BLaER1 treated with 17β-estradiol and CSF1 and Interleukin-3, amounts not matched to agents 10 nM and 100 nM (cell line): ENCODE results near the gene SPATA16.
"Not testable (repeated sequence)": the region's sequence is repeated elsewhere in the genome, so short reads cannot be mapped to it uniquely, and the experiment has no call there.

Source experiments
- H3K27ac ChIP-seq, 11 experiments: shearing (Covaris generic); formaldehyde crosslinking; 2 replicates each; pipeline ENCODE4 v1.8.1; 2022
- H3K27me3 ChIP-seq, 11 experiments: shearing (Covaris generic); formaldehyde crosslinking; 2 replicates each; pipeline ENCODE4 v1.8.1; 2022
- H3K36me3 ChIP-seq, 11 experiments: shearing (Covaris generic); formaldehyde crosslinking; 2 replicates each; pipeline ENCODE4 v1.8.1; 2022
- H3K4me1 ChIP-seq, 10 experiments: shearing (Covaris generic); formaldehyde crosslinking; 2 replicates each; pipeline ENCODE4 v1.8.1; 2022
- H3K4me2 ChIP-seq, 11 experiments: shearing (Covaris generic); formaldehyde crosslinking; 2 replicates each; pipeline ENCODE4 v1.8.1; 2022
- H3K4me3 ChIP-seq, 10 experiments: shearing (Covaris generic); formaldehyde crosslinking; 2 replicates each; pipeline ENCODE4 v1.8.1; 2022
- H3K9ac ChIP-seq, 11 experiments: shearing (Covaris generic); formaldehyde crosslinking; 2 replicates each; pipeline ENCODE4 v1.8.1; 2022
- H3K9me3 ChIP-seq, 11 experiments: shearing (Covaris generic); formaldehyde crosslinking; replicated peaks in 1 of 11; 2 replicates each; pipeline ENCODE4 v1.8.1; 2022
- H4K20me1 ChIP-seq, 11 experiments: shearing (Covaris generic); formaldehyde crosslinking; 2 replicates each; pipeline ENCODE4 v1.8.1; 2022
- Cebpa-rat ChIP-seq, 11 experiments: shearing (Covaris generic); IDR thresholded peaks; 2 replicates each; pipeline ENCODE4 v1.8.1; 2022

SPATA16 gene

DNA sequence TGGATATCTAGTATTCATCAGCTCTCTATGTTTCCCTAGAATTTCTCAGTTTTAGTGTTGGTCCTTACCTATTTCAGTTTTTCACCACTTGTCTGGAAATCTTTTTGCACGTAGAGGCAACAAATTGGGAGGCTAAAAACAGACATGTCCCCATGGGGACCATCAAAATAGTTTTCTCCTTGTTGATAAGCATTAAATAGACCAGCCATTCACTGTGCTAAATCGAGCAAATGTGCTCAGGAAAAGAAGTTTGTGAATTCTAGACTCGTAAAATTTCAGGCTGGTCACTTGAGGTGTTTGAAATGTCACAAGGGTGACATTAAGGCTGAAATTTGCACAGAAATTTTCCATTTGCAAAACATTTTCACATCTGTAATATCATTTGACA lies 102.6 kb downstream of the SPATA16 start:
- Histone ChIP-seq H3K4me2 (peak overlapping the region in 6 of 11 experiments; percentile 3 to 33 (median 17); a peak in 5 of 22 replicates), H3K4me1 (peaks cover 0 to 10% (median 0%) of the 10 kb centered on the region in 10 experiments; a peak in 3 of 20 replicates), H3K4me3 (no peak overlapping the region), H3K36me3 (no peaks in the 10 kb centered on the region), H3K27me3 (no peaks in the 10 kb centered on the region), H3K9ac (no peak overlapping the region), H3K9me3 (no peaks in the 10 kb centered on the region), H3K27ac (no peak overlapping the region), H4K20me1 (no peaks in the 10 kb centered on the region)
- TF ChIP-seq Cebpa-rat (IDR thresholded peaks at IDR 0.05), result no peak

DNA sequence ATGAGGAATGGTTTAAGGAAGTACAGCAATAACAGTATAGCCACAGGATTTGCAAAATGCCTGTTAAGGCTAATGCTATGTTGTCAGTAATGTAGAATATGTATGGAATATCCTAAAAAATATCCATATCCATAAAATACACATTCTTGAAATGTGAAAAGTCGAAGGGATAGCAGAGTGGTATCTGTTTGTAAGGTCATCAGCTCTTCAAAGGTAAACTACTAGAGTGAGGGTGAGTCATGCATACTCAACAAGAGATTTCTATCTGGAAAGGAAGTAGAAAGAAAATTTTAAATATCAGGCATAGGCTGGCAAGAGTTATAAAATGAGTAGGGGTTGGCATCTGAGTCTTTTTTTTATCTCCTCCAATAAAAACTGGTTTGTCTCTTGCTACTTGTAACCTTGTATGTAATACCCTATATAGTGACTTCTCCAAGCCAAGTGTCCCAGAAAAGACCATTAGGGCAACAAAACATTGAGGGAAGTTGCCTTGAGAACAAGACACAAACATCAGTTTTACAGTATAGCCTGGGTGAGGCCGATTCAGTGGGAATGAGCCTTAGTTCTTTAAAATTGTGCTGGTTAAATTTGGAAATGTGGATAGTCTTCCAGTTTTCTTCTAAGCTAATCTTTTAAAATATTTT lies 103.1 kb downstream of the SPATA16 start:
- Histone ChIP-seq H3K27ac (no peak overlapping the region), H4K20me1 (no peaks in the 10 kb centered on the region), H3K4me3 (no peak overlapping the region), H3K4me2 (peak overlapping the region in 6 of 11 experiments; percentile 3 to 33 (median 17); a peak in 5 of 22 replicates), H3K27me3 (no peaks in the 10 kb centered on the region), H3K9me3 (no peaks in the 10 kb centered on the region), H3K9ac (no peak overlapping the region), H3K4me1 (peaks cover 0 to 10% (median 0%) of the 10 kb centered on the region in 10 experiments; a peak in 3 of 20 replicates), H3K36me3 (no peaks in the 10 kb centered on the region)
- no peak for TF ChIP-seq Cebpa-rat (IDR thresholded peaks at IDR 0.05)

DNA sequence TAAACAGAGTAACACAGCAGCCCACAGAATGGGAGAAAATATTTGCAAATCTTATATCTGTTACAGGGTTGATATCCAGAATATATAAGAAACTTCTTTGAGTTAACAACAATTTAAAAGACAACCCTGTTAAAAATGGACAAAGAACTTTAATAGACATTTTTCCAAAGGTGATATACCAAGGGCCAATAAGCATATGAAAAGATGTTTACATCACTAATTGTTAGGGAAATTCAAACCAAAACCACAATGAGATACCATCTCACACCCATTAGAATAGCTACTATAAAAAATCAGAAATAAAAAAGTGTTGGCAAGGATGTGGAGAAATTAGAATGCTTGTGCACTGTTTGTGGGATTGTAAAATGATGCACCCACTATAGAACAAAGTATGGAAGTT lies 110.8 kb downstream of the SPATA16 start:
- TF ChIP-seq Cebpa-rat (IDR thresholded peaks at IDR 0.05), result no peak
- Histone ChIP-seq H3K27ac (no peak overlapping the region), H3K4me3 (no peak overlapping the region), H3K9me3 (no peaks in the 10 kb centered on the region), H3K27me3 (no peaks in the 10 kb centered on the region), H3K9ac (no peak overlapping the region), H4K20me1 (no peaks in the 10 kb centered on the region), H3K36me3 (no peaks in the 10 kb centered on the region), H3K4me2 (no peak overlapping the region), H3K4me1 (no peaks in the 10 kb centered on the region)

GRCh38 chr3:173028351-173028750 lies 112.7 kb downstream of the SPATA16 start:
- H3K4me1 ChIP-seq, result no peaks in the 10 kb centered on the region
- no peaks in the 10 kb centered on the region for H3K9me3 ChIP-seq
- no peak for TF ChIP-seq Cebpa-rat (IDR thresholded peaks at IDR 0.05)
- no peak overlapping the region for H3K4me2 ChIP-seq
- H3K9ac ChIP-seq, result no peak overlapping the region
- no peak overlapping the region for H3K27ac ChIP-seq
- H3K36me3 ChIP-seq, result no peaks in the 10 kb centered on the region
- H3K27me3 ChIP-seq, result no peaks in the 10 kb centered on the region
- no peak overlapping the region for H3K4me3 ChIP-seq
- no peaks in the 10 kb centered on the region for H4K20me1 ChIP-seq

DNA sequence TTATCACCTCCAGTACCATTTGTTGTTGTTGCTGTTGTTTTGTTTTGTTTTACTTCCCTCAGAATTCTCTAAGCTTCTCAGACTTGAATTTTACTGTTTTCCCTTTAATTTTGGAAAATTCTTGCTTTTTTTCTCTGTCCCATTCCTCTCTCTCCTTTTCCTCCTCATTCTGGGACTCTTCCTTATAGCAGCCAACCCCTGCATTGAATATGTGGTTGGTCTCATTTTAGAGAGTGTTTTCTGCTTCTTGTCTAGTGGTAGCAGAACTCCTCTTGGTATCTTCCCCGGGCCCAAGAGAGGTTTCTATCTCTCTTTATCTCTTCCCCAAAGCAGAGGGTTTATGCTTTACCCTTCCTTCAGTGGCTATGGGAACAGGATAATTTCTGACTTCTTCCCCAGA lies 113.6 kb downstream of the SPATA16 start:
- Histone ChIP-seq H3K9me3 (no peaks in the 10 kb centered on the region), H3K4me1 (no peaks in the 10 kb centered on the region), H3K27ac (no peak overlapping the region), H3K4me3 (no peak overlapping the region), H4K20me1 (no peaks in the 10 kb centered on the region), H3K9ac (no peak overlapping the region), H3K27me3 (no peaks in the 10 kb centered on the region), H3K4me2 (no peak overlapping the region), H3K36me3 (no peaks in the 10 kb centered on the region)
- TF ChIP-seq Cebpa-rat (IDR thresholded peaks at IDR 0.05), result no peak

- Histone ChIP-seq H3K27me3 (no peaks in the 10 kb centered on the region), H3K36me3 (no peaks in the 10 kb centered on the region), H3K9me3 (no peaks in the 10 kb centered on the region), H3K4me3 (no peak overlapping the region), H3K27ac (no peak overlapping the region), H3K9ac (no peak overlapping the region), H3K4me2 (no peak overlapping the region), H3K4me1 (no peaks in the 10 kb centered on the region), H4K20me1 (no peaks in the 10 kb centered on the region)
- TF ChIP-seq Cebpa-rat (IDR thresholded peaks at IDR 0.05), result no peak
Measured at GRCh38 chr3:173025941-173026340, 115.1 kb downstream of the SPATA16 start.

DNA sequence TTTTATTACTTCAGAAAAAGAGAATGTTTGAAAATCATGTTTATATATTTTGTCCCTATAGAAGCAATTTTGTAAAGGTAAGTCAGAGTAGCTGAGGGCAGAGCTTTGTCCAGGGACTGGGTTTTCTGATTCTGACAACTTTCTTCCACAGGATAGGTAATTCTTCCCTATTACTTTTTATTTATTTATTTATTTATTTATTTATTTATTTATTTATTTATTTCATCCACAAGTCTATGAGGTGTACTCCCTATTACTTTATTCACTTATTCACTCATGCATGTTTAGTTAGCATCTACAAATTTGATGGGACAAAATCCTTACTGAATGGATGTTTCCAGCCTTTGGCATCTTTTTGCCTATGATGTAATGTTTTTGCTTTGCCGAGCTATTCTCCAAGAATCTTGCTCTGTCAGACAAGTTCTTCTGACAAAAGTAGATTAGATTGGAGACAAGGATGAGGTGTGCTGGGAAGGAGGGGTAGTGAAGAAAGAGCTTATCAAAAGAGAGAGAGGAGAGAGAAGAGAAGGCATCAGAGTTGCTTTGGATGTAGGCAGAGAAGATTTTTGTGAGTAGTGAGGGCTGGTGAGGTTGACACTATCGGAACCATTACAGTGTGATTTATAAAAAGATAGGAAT lies 119.4 kb downstream of the SPATA16 start:
- no peaks in the 10 kb centered on the region for H3K9me3 ChIP-seq
- H4K20me1 ChIP-seq, result no peaks in the 10 kb centered on the region
- H3K9ac ChIP-seq, result no peak overlapping the region
- H3K36me3 ChIP-seq, result no peaks in the 10 kb centered on the region
- no peaks in the 10 kb centered on the region for H3K4me1 ChIP-seq
- H3K4me2 ChIP-seq, result no peak overlapping the region
- H3K27ac ChIP-seq, result no peak overlapping the region
- TF ChIP-seq Cebpa-rat (IDR thresholded peaks at IDR 0.05), result no peak
- no peak overlapping the region for H3K4me3 ChIP-seq
- H3K27me3 ChIP-seq, result no peaks in the 10 kb centered on the region

DNA sequence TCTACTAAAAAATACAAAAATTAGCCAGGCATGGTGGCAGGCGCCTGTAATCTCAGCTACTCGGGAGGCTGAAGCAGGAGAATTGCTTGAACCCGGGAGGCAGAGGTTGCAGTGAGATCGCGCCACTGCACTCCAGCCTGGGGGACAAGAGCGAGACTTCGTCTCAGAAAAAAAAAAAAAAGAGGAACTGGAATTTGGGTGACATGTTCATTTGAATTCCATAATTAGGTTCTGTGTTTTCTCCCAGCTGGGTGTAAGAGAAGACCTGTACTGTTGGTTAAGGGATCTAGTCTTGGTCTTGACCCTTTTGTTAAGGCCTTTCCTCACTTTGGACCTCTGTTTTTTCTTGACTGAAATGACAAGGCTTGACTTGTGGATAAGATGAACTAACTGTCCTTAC lies 120.9 kb downstream of the SPATA16 start:
- H3K27me3 ChIP-seq, H3K36me3 ChIP-seq, H3K9me3 ChIP-seq, H3K4me1 ChIP-seq, H3K4me2 ChIP-seq, H4K20me1 ChIP-seq, H3K27ac ChIP-seq, H3K4me3 ChIP-seq, H3K9ac ChIP-seq: not testable (repeated sequence)

- H3K4me2 ChIP-seq, result no peak overlapping the region
- no peak overlapping the region for H3K9ac ChIP-seq
- H3K27me3 ChIP-seq, result no peaks in the 10 kb centered on the region
- no peak overlapping the region for H3K27ac ChIP-seq
- TF ChIP-seq Cebpa-rat (IDR thresholded peaks at IDR 0.05), result no peak
- H3K9me3 ChIP-seq, result no peaks in the 10 kb centered on the region
- no peaks in the 10 kb centered on the region for H4K20me1 ChIP-seq
- no peaks in the 10 kb centered on the region for H3K4me1 ChIP-seq
- no peaks in the 10 kb centered on the region for H3K36me3 ChIP-seq
- H3K4me3 ChIP-seq, result no peak overlapping the region
Measured at GRCh38 chr3:173019378-173019777, 121.7 kb downstream of the SPATA16 start.

DNA sequence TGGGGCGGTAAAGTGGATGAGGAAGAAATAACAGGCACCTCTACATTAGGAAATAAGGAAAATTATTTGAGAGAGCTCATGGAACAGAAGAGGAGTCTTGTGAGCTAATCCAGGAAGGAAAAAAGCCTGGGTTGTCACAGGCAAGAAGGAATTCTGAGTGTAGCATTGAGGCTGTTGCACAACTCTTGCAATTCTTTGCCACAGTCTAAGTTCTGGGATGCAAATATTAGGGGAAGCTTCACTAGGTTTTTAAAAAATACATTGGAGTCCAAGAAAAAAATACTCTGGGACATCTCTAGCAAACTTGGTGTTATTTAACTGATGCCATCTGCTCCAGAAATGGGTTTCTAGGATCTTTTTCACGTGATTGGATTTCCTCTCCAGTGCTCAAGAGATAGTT lies 122.3 kb downstream of the SPATA16 start:
- Histone ChIP-seq H3K27me3 (no peaks in the 10 kb centered on the region), H3K4me2 (no peak overlapping the region)
- 0 out of 22 replicates have a peak, but pooled peaks of 1 of the 11 experiments have one; percentile 19 for TF ChIP-seq Cebpa-rat (IDR thresholded peaks at IDR 0.05)

More for the DNA sequence above, 122.3 kb downstream of the SPATA16 start:
- Histone ChIP-seq H3K9ac (no peak overlapping the region), H3K36me3 (no peaks in the 10 kb centered on the region), H3K4me3 (no peak overlapping the region), H3K4me1 (no peaks in the 10 kb centered on the region), H4K20me1 (no peaks in the 10 kb centered on the region), H3K27ac (no peak overlapping the region), H3K9me3 (no peaks in the 10 kb centered on the region)
